OCI-LY3 (cell line): ENCODE results near the gene ADGRL1.
"Not testable (repeated sequence)": the region's sequence is repeated elsewhere in the genome, so short reads cannot be mapped to it uniquely, and the experiment has no call there.

ENCODE experiments used
- EZH2phosphoT487 ChIP-seq: fragments of 200-600 bp; shearing (Covaris generic); IDR thresholded peaks from 2 replicates; pipeline ENCODE4 v1.6.1; 2018; ENCODE audit warnings: antibody characterized with exemption, mixed run types, low read depth
- TF ChIP-seq, protein P1 (sequence below): fragments of 200-600, 300-600 bp; sonication (generic); IDR thresholded peaks from 2 replicates; pipeline ENCODE4 v1.5.1; 2014; ENCODE audit warnings: antibody characterized with exemption, low read length, low read depth

- TF ChIP-seq, protein P1, sequence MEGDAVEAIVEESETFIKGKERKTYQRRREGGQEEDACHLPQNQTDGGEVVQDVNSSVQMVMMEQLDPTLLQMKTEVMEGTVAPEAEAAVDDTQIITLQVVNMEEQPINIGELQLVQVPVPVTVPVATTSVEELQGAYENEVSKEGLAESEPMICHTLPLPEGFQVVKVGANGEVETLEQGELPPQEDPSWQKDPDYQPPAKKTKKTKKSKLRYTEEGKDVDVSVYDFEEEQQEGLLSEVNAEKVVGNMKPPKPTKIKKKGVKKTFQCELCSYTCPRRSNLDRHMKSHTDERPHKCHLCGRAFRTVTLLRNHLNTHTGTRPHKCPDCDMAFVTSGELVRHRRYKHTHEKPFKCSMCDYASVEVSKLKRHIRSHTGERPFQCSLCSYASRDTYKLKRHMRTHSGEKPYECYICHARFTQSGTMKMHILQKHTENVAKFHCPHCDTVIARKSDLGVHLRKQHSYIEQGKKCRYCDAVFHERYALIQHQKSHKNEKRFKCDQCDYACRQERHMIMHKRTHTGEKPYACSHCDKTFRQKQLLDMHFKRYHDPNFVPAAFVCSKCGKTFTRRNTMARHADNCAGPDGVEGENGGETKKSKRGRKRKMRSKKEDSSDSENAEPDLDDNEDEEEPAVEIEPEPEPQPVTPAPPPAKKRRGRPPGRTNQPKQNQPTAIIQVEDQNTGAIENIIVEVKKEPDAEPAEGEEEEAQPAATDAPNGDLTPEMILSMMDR = not testable (repeated sequence)
- not testable (repeated sequence) for TF ChIP-seq EZH2phosphoT487
Measured at GRCh38 chr19:14228446-14229071, 22.6 kb upstream of the ADGRL1 start.
